ENCODE results near the gene RAP1B.

RAP1B gene

DNA sequence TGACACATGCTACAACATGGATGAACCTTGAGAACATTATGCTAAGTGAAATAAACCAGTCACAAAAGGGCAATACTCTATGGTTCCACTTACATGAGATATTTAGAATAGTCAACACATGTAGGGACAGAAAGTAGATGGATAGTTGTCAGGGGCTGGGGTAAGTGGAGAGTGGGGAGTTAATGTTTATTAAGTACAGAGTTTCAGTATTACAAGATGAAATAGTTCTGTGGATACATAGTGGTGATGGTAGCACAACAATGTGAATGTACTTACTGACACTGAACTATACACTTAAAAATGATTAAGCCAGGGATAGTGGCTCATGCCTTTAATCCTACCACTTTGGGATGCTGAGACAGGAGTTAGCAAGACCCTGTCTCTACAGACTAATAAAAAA, 84.8 kb downstream of the RAP1B start:
- no peak for TF ChIP-seq CTCF (IDR thresholded peaks at IDR 0.05; ENCODE audit: insufficient read depth, low read length, poor library complexity, severe bottlenecking)
- H3K27me3 ChIP-seq (replicated peaks; ENCODE audit: control insufficient read depth, insufficient read depth, low read length), result no peaks in the 10 kb centered on the region
- no peak overlapping the region for H3K4me3 ChIP-seq (replicated peaks; ENCODE audit: low read depth, low read length)
- no peak for DNase-seq (ENCODE audit: extremely low read depth, insufficient read length)
- peaks cover 5% of the 10 kb centered on the region for H3K36me3 ChIP-seq (ENCODE audit: control insufficient read depth, insufficient read depth, low read length)

- H3K4me3 ChIP-seq (replicated peaks; ENCODE audit: low read depth, low read length), result no peak overlapping the region
- no peaks in the 10 kb centered on the region for H3K27me3 ChIP-seq (replicated peaks; ENCODE audit: control insufficient read depth, insufficient read depth, low read length)
- peaks cover 4% of the 10 kb centered on the region for H3K36me3 ChIP-seq (ENCODE audit: control insufficient read depth, insufficient read depth, low read length)
- no peak for DNase-seq (ENCODE audit: extremely low read depth, insufficient read length)
- TF ChIP-seq CTCF (IDR thresholded peaks at IDR 0.05; ENCODE audit: insufficient read depth, low read length, poor library complexity, severe bottlenecking), result no peak
Measured at GRCh38 chr12:68699486-68699885, 88.8 kb downstream of the RAP1B start.
